ENCODE results near the gene ZNF268.

ZNF268 gene

GRCh38 chr12:133222211-133222610, 40.9 kb downstream of the ZNF268 start:
- no peak overlapping the region for H3K9ac ChIP-seq (ENCODE audit: low read length in 5 of 5)
- no peak overlapping the region for H3K27ac ChIP-seq (ENCODE audit: low read depth, low read length)
- H3K4me3 ChIP-seq (ENCODE audit: low read depth in 1 of 5, low read length in 5 of 5) = no peak overlapping the region
- peaks cover 4 to 80% (median 75%) of the 10 kb centered on the region in 5 donors for H3K9me3 ChIP-seq (ENCODE audit: control insufficient read depth in 5 of 5, low read length in 5 of 5)
- peaks cover 0 to 3% (median 0%) of the 10 kb centered on the region in 5 donors for H3K27me3 ChIP-seq (ENCODE audit: control insufficient read depth in 5 of 5, insufficient read depth in 4 of 5, low read length in 5 of 5)
- H3K36me3 ChIP-seq (ENCODE audit: control insufficient read depth in 5 of 5, insufficient read depth in 5 of 5, low read length in 5 of 5) = no peaks in the 10 kb centered on the region
- H3K4me1 ChIP-seq (ENCODE audit: control insufficient read depth in 5 of 5, insufficient read depth in 5 of 5, low read length in 5 of 5) = peaks cover 0 to 3% (median 0%) of the 10 kb centered on the region in 5 donors

GRCh38 chr12:133225527-133225926, 44.2 kb downstream of the ZNF268 start:
- Histone ChIP-seq H3K36me3 (ENCODE audit: control insufficient read depth in 5 of 5, insufficient read depth in 5 of 5, low read length in 5 of 5) (no peaks in the 10 kb centered on the region), H3K9ac (ENCODE audit: low read length in 5 of 5) (no peak overlapping the region), H3K9me3 (ENCODE audit: control insufficient read depth in 5 of 5, low read length in 5 of 5) (peaks cover 0 to 72% (median 64%) of the 10 kb centered on the region in 5 donors)

GRCh38 chr12:133226690-133227089, 45.4 kb downstream of the ZNF268 start:
- Histone ChIP-seq H3K9ac (ENCODE audit: low read length in 5 of 5) (no peak overlapping the region), H3K4me1 (ENCODE audit: control insufficient read depth in 5 of 5, insufficient read depth in 5 of 5, low read length in 5 of 5) (peaks cover 0 to 3% (median 0%) of the 10 kb centered on the region in 5 donors), H3K27ac (ENCODE audit: low read depth, low read length) (no peak overlapping the region), H3K36me3 (ENCODE audit: control insufficient read depth in 5 of 5, insufficient read depth in 5 of 5, low read length in 5 of 5) (no peaks in the 10 kb centered on the region), H3K9me3 (ENCODE audit: control insufficient read depth in 5 of 5, low read length in 5 of 5) (peaks cover 0 to 67% (median 57%) of the 10 kb centered on the region in 5 donors), H3K27me3 (ENCODE audit: control insufficient read depth in 5 of 5, insufficient read depth in 4 of 5, low read length in 5 of 5) (peaks cover 0 to 3% (median 0%) of the 10 kb centered on the region in 5 donors), H3K4me3 (ENCODE audit: low read depth in 1 of 5, low read length in 5 of 5) (no peak overlapping the region)

More at GRCh38 chr12:133225527-133225926, 44.2 kb downstream of the ZNF268 start:
- peaks cover 0 to 3% (median 0%) of the 10 kb centered on the region in 5 donors for H3K27me3 ChIP-seq (ENCODE audit: control insufficient read depth in 5 of 5, insufficient read depth in 4 of 5, low read length in 5 of 5)
- H3K4me1 ChIP-seq (ENCODE audit: control insufficient read depth in 5 of 5, insufficient read depth in 5 of 5, low read length in 5 of 5) = peaks cover 0 to 3% (median 0%) of the 10 kb centered on the region in 5 donors
- H3K27ac ChIP-seq (ENCODE audit: low read depth, low read length) = no peak overlapping the region
- H3K4me3 ChIP-seq (ENCODE audit: low read depth in 1 of 5, low read length in 5 of 5) = no peak overlapping the region

- Histone ChIP-seq H3K9ac (ENCODE audit: low read length in 5 of 5) (no peak overlapping the region), H3K4me3 (ENCODE audit: low read depth in 1 of 5, low read length in 5 of 5) (no peak overlapping the region), H3K36me3 (ENCODE audit: control insufficient read depth in 5 of 5, insufficient read depth in 5 of 5, low read length in 5 of 5) (no peaks in the 10 kb centered on the region), H3K4me1 (ENCODE audit: control insufficient read depth in 5 of 5, insufficient read depth in 5 of 5, low read length in 5 of 5) (peaks cover 0 to 3% (median 0%) of the 10 kb centered on the region in 5 donors), H3K27me3 (ENCODE audit: control insufficient read depth in 5 of 5, insufficient read depth in 4 of 5, low read length in 5 of 5) (peaks cover 0 to 3% (median 0%) of the 10 kb centered on the region in 5 donors), H3K27ac (ENCODE audit: low read depth, low read length) (no peak overlapping the region), H3K9me3 (ENCODE audit: control insufficient read depth in 5 of 5, low read length in 5 of 5) (peaks cover 0 to 63% (median 54%) of the 10 kb centered on the region in 5 donors)
Measured at GRCh38 chr12:133227281-133227852, 46.1 kb downstream of the ZNF268 start.

- H3K4me3 ChIP-seq (ENCODE audit: low read depth in 1 of 5, low read length in 5 of 5) = no peak overlapping the region
- no peak overlapping the region for H3K27ac ChIP-seq (ENCODE audit: low read depth, low read length)
- peaks cover 0 to 71% (median 42%) of the 10 kb centered on the region in 5 donors for H3K9me3 ChIP-seq (ENCODE audit: control insufficient read depth in 5 of 5, low read length in 5 of 5)
- peaks cover 0 to 3% (median 0%) of the 10 kb centered on the region in 5 donors for H3K27me3 ChIP-seq (ENCODE audit: control insufficient read depth in 5 of 5, insufficient read depth in 4 of 5, low read length in 5 of 5)
- no peaks in the 10 kb centered on the region for H3K36me3 ChIP-seq (ENCODE audit: control insufficient read depth in 5 of 5, insufficient read depth in 5 of 5, low read length in 5 of 5)
- peaks cover 0 to 3% (median 0%) of the 10 kb centered on the region in 5 donors for H3K4me1 ChIP-seq (ENCODE audit: control insufficient read depth in 5 of 5, insufficient read depth in 5 of 5, low read length in 5 of 5)
- no peak overlapping the region for H3K9ac ChIP-seq (ENCODE audit: low read length in 5 of 5)
Measured at GRCh38 chr12:133231001-133231400, 49.7 kb downstream of the ZNF268 start.

GRCh38 chr12:133233006-133233405, 51.7 kb downstream of the ZNF268 start:
- no peaks in the 10 kb centered on the region for H3K4me1 ChIP-seq (ENCODE audit: control insufficient read depth in 5 of 5, insufficient read depth in 5 of 5, low read length in 5 of 5)
- H3K4me3 ChIP-seq (ENCODE audit: low read depth in 1 of 5, low read length in 5 of 5) = no peak overlapping the region
- H3K9ac ChIP-seq (ENCODE audit: low read length in 5 of 5) = no peak overlapping the region
- H3K36me3 ChIP-seq (ENCODE audit: control insufficient read depth in 5 of 5, insufficient read depth in 5 of 5, low read length in 5 of 5) = no peaks in the 10 kb centered on the region
- no peak overlapping the region for H3K27ac ChIP-seq (ENCODE audit: low read depth, low read length)
- H3K27me3 ChIP-seq (ENCODE audit: control insufficient read depth in 5 of 5, insufficient read depth in 4 of 5, low read length in 5 of 5) = peaks cover 0 to 2% (median 0%) of the 10 kb centered on the region in 5 donors
- peaks cover 0 to 57% (median 27%) of the 10 kb centered on the region in 5 donors for H3K9me3 ChIP-seq (ENCODE audit: control insufficient read depth in 5 of 5, low read length in 5 of 5)

- no peak overlapping the region for H3K27ac ChIP-seq (ENCODE audit: low read depth, low read length)
- H3K9ac ChIP-seq (ENCODE audit: low read length in 5 of 5) = no peak overlapping the region
- H3K36me3 ChIP-seq (ENCODE audit: control insufficient read depth in 5 of 5, insufficient read depth in 5 of 5, low read length in 5 of 5) = no peaks in the 10 kb centered on the region
- H3K4me1 ChIP-seq (ENCODE audit: control insufficient read depth in 5 of 5, insufficient read depth in 5 of 5, low read length in 5 of 5) = no peaks in the 10 kb centered on the region
- peaks cover 0 to 2% (median 0%) of the 10 kb centered on the region in 5 donors for H3K27me3 ChIP-seq (ENCODE audit: control insufficient read depth in 5 of 5, insufficient read depth in 4 of 5, low read length in 5 of 5)
- H3K9me3 ChIP-seq (ENCODE audit: control insufficient read depth in 5 of 5, low read length in 5 of 5) = peaks cover 0 to 49% (median 23%) of the 10 kb centered on the region in 5 donors
- no peak overlapping the region for H3K4me3 ChIP-seq (ENCODE audit: low read depth in 1 of 5, low read length in 5 of 5)
Measured at GRCh38 chr12:133233993-133234564, 52.8 kb downstream of the ZNF268 start.

- Histone ChIP-seq H3K4me1 (ENCODE audit: control insufficient read depth in 5 of 5, insufficient read depth in 5 of 5, low read length in 5 of 5) (no peaks in the 10 kb centered on the region), H3K36me3 (ENCODE audit: control insufficient read depth in 5 of 5, insufficient read depth in 5 of 5, low read length in 5 of 5) (no peaks in the 10 kb centered on the region), H3K27me3 (ENCODE audit: control insufficient read depth in 5 of 5, insufficient read depth in 4 of 5, low read length in 5 of 5) (peaks cover 0 to 2% (median 0%) of the 10 kb centered on the region in 5 donors), H3K4me3 (ENCODE audit: low read depth in 1 of 5, low read length in 5 of 5) (no peak overlapping the region), H3K9ac (ENCODE audit: low read length in 5 of 5) (no peak overlapping the region), H3K9me3 (ENCODE audit: control insufficient read depth in 5 of 5, low read length in 5 of 5) (peaks cover 0 to 48% (median 17%) of the 10 kb centered on the region in 5 donors), H3K27ac (ENCODE audit: low read depth, low read length) (no peak overlapping the region)
Measured at GRCh38 chr12:133234971-133235370, 53.7 kb downstream of the ZNF268 start.

GRCh38 chr12:133235401-133236112, 54.3 kb downstream of the ZNF268 start, which contains the start of gene ANHX:
ANHX (minus strand) TSS chr12:133235877; CDS start chr12:133234356, 1,521 bp downstream.
- Histone ChIP-seq H3K36me3 (ENCODE audit: control insufficient read depth in 5 of 5, insufficient read depth in 5 of 5, low read length in 5 of 5) (no peaks in the 10 kb centered on the region), H3K9ac (ENCODE audit: low read length in 5 of 5) (no peak within 1 kb of the TSS), H3K27me3 (ENCODE audit: control insufficient read depth in 5 of 5, insufficient read depth in 4 of 5, low read length in 5 of 5) (peaks cover 0 to 2% (median 0%) of the 10 kb centered on the region in 5 donors), H3K9me3 (ENCODE audit: control insufficient read depth in 5 of 5, low read length in 5 of 5) (peaks cover 0 to 44% (median 11%) of the 10 kb centered on the region in 5 donors), H3K27ac (ENCODE audit: low read depth, low read length) (no peak within 1 kb of the TSS), H3K4me3 (ENCODE audit: low read depth in 1 of 5, low read length in 5 of 5) (no peak within 1 kb of the TSS), H3K4me1 (ENCODE audit: control insufficient read depth in 5 of 5, insufficient read depth in 5 of 5, low read length in 5 of 5) (no peaks in the 10 kb centered on the region)

GRCh38 chr12:133236144-133236543, 54.8 kb downstream of the ZNF268 start:
- Histone ChIP-seq H3K4me3 (ENCODE audit: low read depth in 1 of 5, low read length in 5 of 5) (no peak overlapping the region), H3K4me1 (ENCODE audit: control insufficient read depth in 5 of 5, insufficient read depth in 5 of 5, low read length in 5 of 5) (no peaks in the 10 kb centered on the region), H3K36me3 (ENCODE audit: control insufficient read depth in 5 of 5, insufficient read depth in 5 of 5, low read length in 5 of 5) (no peaks in the 10 kb centered on the region), H3K9ac (ENCODE audit: low read length in 5 of 5) (no peak overlapping the region), H3K27ac (ENCODE audit: low read depth, low read length) (no peak overlapping the region), H3K9me3 (ENCODE audit: control insufficient read depth in 5 of 5, low read length in 5 of 5) (peaks cover 0 to 38% (median 7%) of the 10 kb centered on the region in 5 donors), H3K27me3 (ENCODE audit: control insufficient read depth in 5 of 5, insufficient read depth in 4 of 5, low read length in 5 of 5) (peaks cover 0 to 2% (median 0%) of the 10 kb centered on the region in 5 donors)
